ENCODE measurements around the gene STXBP4.

Gene STXBP4

DNA sequence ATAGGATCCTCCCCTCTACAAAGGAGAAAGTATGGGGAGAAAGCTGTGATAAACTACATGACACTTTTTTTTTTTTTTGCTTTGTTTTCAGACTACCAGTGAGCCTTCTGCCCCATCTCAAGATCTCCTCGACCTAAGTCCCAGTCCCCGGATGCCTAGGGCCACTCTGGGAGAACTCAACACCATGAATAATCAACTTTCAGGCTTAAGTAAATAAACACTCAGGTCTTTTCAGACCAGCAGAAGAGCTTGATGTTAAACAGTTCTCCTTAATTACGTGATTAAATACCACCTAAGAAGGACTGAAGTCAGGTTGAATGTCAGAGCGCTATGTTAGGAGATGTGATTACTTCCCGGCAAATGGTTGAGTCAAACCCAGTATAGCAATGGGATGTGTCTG is 31.5 kb upstream of the STXBP4 start:
- Histone ChIP-seq H3K4me3 (no peak overlapping the region), H3K9ac (ENCODE audit: insufficient read length) (no peak overlapping the region), H3K9me3 (ENCODE audit: low read depth, low read length) (no peaks in the 10 kb centered on the region), H3K27ac (no peak overlapping the region), H3K36me3 (ENCODE audit: insufficient read depth, low read length) (peaks cover 72% of the 10 kb centered on the region)
- TF ChIP-seq FOXP2 (optimal IDR thresholded peaks at IDR 0.05; ENCODE audit: control extremely low read depth, extremely low read length, insufficient read depth): no peak
- TF ChIP-seq POLR2AphosphoS5 (IDR thresholded peaks at IDR 0.05; ENCODE audit: borderline replicate concordance, low read depth, low read length): no peak
- no peak for TF ChIP-seq EZH2 (IDR thresholded peaks at IDR 0.05)
- no peak for DNase-seq (ENCODE audit: low read depth, low spot score)

DNA sequence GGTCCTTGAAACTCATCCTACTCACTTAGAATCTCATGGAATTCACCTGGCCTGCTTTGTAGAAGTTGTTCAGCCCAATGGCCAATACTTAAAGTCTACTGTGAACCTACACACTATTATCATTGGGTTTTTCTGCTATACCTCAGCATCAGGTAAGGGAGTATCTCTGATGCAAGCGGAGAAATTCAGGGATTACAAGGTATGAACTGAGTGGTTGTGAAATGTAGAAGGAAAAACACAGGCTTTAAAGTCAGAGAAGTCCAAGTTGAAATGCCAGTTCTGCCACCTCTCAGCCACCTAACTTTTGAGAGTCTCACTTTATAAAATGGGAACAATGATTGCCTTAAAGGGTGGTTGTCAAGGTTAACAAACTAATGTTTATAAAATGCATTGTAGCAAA is 31.1 kb upstream of the STXBP4 start:
- no peak for DNase-seq (ENCODE audit: low read depth, low spot score)
- TF ChIP-seq EZH2 (IDR thresholded peaks at IDR 0.05) (no peak), FOXP2 (optimal IDR thresholded peaks at IDR 0.05; ENCODE audit: control extremely low read depth, extremely low read length, insufficient read depth) (no peak), POLR2AphosphoS5 (IDR thresholded peaks at IDR 0.05; ENCODE audit: borderline replicate concordance, low read depth, low read length) (no peak)
- Histone ChIP-seq H3K9me3 (ENCODE audit: low read depth, low read length) (no peaks in the 10 kb centered on the region), H3K36me3 (ENCODE audit: insufficient read depth, low read length) (peaks cover 72% of the 10 kb centered on the region), H3K9ac (ENCODE audit: insufficient read length) (no peak overlapping the region), H3K4me3 (no peak overlapping the region), H3K27ac (no peak overlapping the region)

DNA sequence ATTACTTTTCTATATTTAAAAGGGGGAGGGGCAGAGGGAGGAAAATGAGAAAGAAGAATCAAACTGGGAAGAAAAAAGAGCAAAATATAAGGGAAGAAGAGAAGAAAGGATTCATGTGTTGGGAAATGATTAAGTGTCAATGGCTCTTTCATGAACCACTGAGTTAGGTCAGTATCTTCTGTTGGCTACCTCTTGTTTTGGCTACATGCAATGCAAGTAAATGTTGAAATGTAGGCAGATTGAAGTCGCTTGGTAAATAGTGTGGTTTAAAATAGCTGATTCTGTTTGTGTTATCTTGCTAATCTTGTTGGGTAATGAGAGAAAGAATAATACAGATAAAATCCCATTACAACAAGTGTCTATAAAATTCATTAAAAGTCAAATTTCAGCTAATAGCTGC is 27.3 kb upstream of the STXBP4 start:
- Histone ChIP-seq H3K4me3 (no peak overlapping the region), H3K36me3 (ENCODE audit: insufficient read depth, low read length) (peaks cover 57% of the 10 kb centered on the region), H3K9ac (ENCODE audit: insufficient read length) (no peak overlapping the region), H3K27ac (no peak overlapping the region), H3K9me3 (ENCODE audit: low read depth, low read length) (no peaks in the 10 kb centered on the region)
- TF ChIP-seq EZH2 (IDR thresholded peaks at IDR 0.05) (no peak), FOXP2 (optimal IDR thresholded peaks at IDR 0.05; ENCODE audit: control extremely low read depth, extremely low read length, insufficient read depth) (no peak), POLR2AphosphoS5 (IDR thresholded peaks at IDR 0.05; ENCODE audit: borderline replicate concordance, low read depth, low read length) (no peak)
- DNase-seq (ENCODE audit: low read depth, low spot score): no peak

DNA sequence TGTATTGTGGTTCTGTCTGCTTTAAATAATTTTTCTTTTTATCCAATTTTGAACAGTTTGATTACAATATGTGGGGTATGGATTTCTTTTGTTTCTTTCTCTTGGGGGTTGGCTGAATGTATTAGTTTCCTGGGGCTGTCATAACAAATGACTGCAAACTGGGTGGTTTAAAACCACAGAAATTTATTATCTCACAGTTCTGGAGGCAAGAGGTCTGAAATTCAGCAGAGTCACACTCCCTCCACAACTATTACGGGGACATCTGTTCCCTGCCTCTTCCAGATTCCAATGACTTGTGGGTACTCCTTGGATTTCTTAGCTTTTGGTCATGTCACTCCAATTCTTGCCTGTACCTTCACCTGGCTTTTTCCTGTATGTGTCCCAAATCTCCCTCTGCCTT is 23.8 kb upstream of the STXBP4 start:
- no peak for DNase-seq (ENCODE audit: low read depth, low spot score)
- Histone ChIP-seq H3K9me3 (ENCODE audit: low read depth, low read length) (no peaks in the 10 kb centered on the region), H3K27ac (peak overlapping the region; percentile 82), H3K9ac (ENCODE audit: insufficient read length) (no peak overlapping the region), H3K4me3 (no peak overlapping the region), H3K36me3 (ENCODE audit: insufficient read depth, low read length) (peaks cover 59% of the 10 kb centered on the region)
- no peak for TF ChIP-seq EZH2 (IDR thresholded peaks at IDR 0.05)
- no peak for TF ChIP-seq POLR2AphosphoS5 (IDR thresholded peaks at IDR 0.05; ENCODE audit: borderline replicate concordance, low read depth, low read length)
- TF ChIP-seq FOXP2 (optimal IDR thresholded peaks at IDR 0.05; ENCODE audit: control extremely low read depth, extremely low read length, insufficient read depth): no peak

DNA sequence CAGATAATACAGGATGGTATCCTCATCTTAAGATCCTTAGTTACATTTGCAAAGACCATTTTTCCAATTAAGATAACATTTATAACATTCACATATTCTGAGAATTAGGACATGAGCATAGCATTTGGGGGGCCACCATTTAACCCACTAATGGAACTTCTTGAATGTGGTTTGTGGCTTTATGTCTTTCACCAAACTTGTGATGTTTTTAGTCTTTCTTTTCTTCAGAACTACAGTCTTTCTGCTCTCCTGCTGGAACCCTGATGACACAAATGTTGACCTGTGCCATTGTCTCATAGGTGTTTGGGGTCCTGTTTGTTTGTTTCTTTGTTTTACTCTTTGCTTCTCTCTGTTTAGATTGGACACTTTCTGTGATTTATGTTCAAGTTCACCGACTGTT is 23.3 kb upstream of the STXBP4 start:
- no peak overlapping the region for H3K4me3 ChIP-seq
- H3K27ac ChIP-seq: peak overlapping the region; percentile 82; the same call in 1 of the 2 replicates
- H3K36me3 ChIP-seq (ENCODE audit: insufficient read depth, low read length): peaks cover 61% of the 10 kb centered on the region
- no peak for DNase-seq (ENCODE audit: low read depth, low spot score)
- no peak for TF ChIP-seq FOXP2 (optimal IDR thresholded peaks at IDR 0.05; ENCODE audit: control extremely low read depth, extremely low read length, insufficient read depth)
- no peak for TF ChIP-seq POLR2AphosphoS5 (IDR thresholded peaks at IDR 0.05; ENCODE audit: borderline replicate concordance, low read depth, low read length)
- H3K9ac ChIP-seq (ENCODE audit: insufficient read length): no peak overlapping the region
- no peaks in the 10 kb centered on the region for H3K9me3 ChIP-seq (ENCODE audit: low read depth, low read length)

DNA sequence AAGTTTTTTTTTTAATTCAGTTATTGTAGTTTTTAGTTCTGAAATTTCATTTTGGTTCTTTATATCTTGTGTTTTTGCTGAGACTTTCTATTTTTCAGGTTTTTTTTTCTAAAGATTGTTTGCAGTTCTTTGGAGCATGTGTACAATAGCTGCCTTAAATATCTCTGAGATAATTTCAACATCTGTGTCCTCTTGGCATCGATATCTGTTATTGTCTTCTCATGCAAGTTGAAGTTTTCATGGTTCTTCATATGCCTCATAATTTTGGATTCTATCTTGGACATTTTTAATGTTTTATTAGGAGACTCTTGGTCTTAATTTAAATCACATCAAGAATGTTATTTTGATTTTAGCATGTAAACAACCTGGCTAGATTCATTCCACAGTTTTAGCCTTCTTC is 22.9 kb upstream of the STXBP4 start:
- Histone ChIP-seq H3K36me3 (ENCODE audit: insufficient read depth, low read length) (peaks cover 66% of the 10 kb centered on the region), H3K9me3 (ENCODE audit: low read depth, low read length) (no peaks in the 10 kb centered on the region), H3K9ac (ENCODE audit: insufficient read length) (no peak overlapping the region), H3K4me3 (no peak overlapping the region), H3K27ac (no peak overlapping the region)
- TF ChIP-seq FOXP2 (optimal IDR thresholded peaks at IDR 0.05; ENCODE audit: control extremely low read depth, extremely low read length, insufficient read depth) (no peak), EZH2 (IDR thresholded peaks at IDR 0.05) (no peak), POLR2AphosphoS5 (IDR thresholded peaks at IDR 0.05; ENCODE audit: borderline replicate concordance, low read depth, low read length) (no peak)
- DNase-seq (ENCODE audit: low read depth, low spot score): no peak

DNA sequence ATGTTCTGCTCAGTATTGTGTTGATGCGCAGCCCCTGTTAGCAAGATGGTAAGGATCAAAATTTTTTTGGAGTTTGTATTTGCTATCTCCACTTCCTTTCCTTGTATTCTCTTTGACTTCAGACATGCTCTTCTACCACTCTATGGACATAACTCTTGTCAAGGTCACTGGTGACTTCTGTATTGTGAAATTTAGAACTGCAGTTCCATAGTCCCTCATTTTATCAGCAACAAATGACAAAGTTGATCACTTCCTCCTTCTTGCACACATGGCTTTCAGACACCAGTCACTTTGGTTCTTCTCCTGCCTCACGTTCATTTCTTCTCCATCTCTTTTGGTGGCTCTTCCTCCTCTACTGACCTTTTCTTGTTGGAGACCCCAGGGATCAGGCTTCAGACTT is 21.2 kb upstream of the STXBP4 start:
- Histone ChIP-seq H3K4me3 (no peak overlapping the region), H3K36me3 (ENCODE audit: insufficient read depth, low read length) (peaks cover 72% of the 10 kb centered on the region), H3K9ac (ENCODE audit: insufficient read length) (no peak overlapping the region), H3K9me3 (ENCODE audit: low read depth, low read length) (no peaks in the 10 kb centered on the region), H3K27ac (no peak overlapping the region)
- TF ChIP-seq FOXP2 (optimal IDR thresholded peaks at IDR 0.05; ENCODE audit: control extremely low read depth, extremely low read length, insufficient read depth) (no peak), POLR2AphosphoS5 (IDR thresholded peaks at IDR 0.05; ENCODE audit: borderline replicate concordance, low read depth, low read length) (no peak), EZH2 (IDR thresholded peaks at IDR 0.05) (no peak)
- no peak for DNase-seq (ENCODE audit: low read depth, low spot score)

DNA sequence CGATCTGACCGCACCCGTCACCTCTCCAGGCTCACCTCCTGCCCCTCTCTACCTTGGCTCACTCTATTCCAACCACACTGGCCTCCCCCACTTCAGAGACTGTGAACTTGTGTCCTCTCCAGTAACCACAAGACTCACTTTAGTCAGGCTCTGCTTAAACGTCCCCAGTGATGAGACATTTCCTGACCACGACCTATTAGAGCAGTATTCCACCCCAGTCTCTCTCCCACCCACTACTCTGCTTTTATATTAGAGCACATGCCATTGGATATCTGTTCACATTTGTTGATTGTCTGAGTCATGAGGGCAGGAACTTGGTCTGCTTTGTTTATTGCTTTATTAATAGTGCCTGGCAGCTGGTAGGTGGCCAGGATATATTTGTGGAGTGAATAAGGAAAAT is 20.2 kb upstream of the STXBP4 start:
- DNase-seq (ENCODE audit: low read depth, low spot score): no peak
- Histone ChIP-seq H3K36me3 (ENCODE audit: insufficient read depth, low read length) (peaks cover 80% of the 10 kb centered on the region), H3K9ac (ENCODE audit: insufficient read length) (no peak overlapping the region), H3K4me3 (no peak overlapping the region), H3K9me3 (ENCODE audit: low read depth, low read length) (no peaks in the 10 kb centered on the region), H3K27ac (no peak overlapping the region)
- TF ChIP-seq POLR2AphosphoS5 (IDR thresholded peaks at IDR 0.05; ENCODE audit: borderline replicate concordance, low read depth, low read length) (no peak), FOXP2 (optimal IDR thresholded peaks at IDR 0.05; ENCODE audit: control extremely low read depth, extremely low read length, insufficient read depth) (no peak), EZH2 (IDR thresholded peaks at IDR 0.05) (no peak)

DNA sequence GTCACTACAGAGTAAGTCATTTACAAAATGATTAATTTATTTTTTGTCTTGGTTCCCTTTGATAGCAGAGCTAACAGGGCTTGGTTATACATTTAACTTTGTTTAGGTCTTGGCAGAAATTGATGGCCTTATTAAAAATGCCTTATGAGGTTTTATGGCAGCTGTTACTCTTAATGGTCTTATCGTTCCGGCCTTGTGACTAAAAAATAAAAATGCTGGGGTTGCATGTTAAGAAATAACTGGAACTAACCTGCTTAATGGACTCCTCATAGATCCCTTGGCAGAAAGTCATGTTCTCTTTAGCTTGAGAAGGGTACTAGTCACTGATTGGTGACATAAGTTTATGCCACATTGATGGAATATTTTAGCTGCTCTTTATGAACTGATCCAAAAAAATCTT is 18.4 kb upstream of the STXBP4 start:
- H3K4me3 ChIP-seq: no peak overlapping the region
- no peak overlapping the region for H3K27ac ChIP-seq
- no peak for TF ChIP-seq EZH2 (IDR thresholded peaks at IDR 0.05)
- no peak for DNase-seq (ENCODE audit: low read depth, low spot score)
- no peaks in the 10 kb centered on the region for H3K9me3 ChIP-seq (ENCODE audit: low read depth, low read length)
- H3K36me3 ChIP-seq (ENCODE audit: insufficient read depth, low read length): peaks cover 83% of the 10 kb centered on the region
- no peak overlapping the region for H3K9ac ChIP-seq (ENCODE audit: insufficient read length)
